GM21528 (cell line): Measurements from ENCODE around the gene KIF26A.

Source experiments
- ATAC-seq: cut with Tn5 transposase; IDR thresholded peaks from one replicate; pipeline ENCODE4 v1.9.1; 2021; ENCODE audit warnings: mild to moderate bottlenecking, moderate library complexity; ENCODE audit not compliant: unreplicated experiment, low FRiP score

KIF26A gene

DNA sequence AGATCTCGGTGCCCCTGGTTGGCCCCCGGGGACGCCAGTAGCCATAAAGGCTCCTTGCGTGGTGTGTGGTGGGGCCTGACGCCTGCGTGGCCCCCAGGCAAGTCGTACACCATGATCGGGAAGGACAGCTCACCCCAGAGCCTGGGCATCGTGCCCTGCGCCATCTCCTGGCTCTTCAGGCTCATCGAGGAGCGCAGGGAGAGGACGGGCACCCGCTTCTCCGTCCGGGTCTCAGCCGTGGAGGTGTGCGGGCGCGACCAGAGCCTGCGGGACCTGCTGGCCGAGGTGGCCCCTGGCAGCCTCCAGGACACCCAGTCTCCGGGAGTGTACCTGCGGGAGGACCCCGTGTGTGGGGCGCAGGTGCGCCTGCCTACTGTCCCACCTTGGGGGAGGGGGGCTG, 34.5 kb downstream of the KIF26A start:
- ATAC-seq, result no peak

- ATAC-seq, result no peak
Measured at GRCh38 chr14:104174051-104174450, 35.7 kb downstream of the KIF26A start.

- no peak for ATAC-seq
Measured at GRCh38 chr14:104175041-104175440, 36.7 kb downstream of the KIF26A start.

- ATAC-seq, result no peak
Measured at GRCh38 chr14:104175811-104176210, 37.4 kb downstream of the KIF26A start.

GRCh38 chr14:104176611-104177010, 38.2 kb downstream of the KIF26A start:
- no peak for ATAC-seq

DNA sequence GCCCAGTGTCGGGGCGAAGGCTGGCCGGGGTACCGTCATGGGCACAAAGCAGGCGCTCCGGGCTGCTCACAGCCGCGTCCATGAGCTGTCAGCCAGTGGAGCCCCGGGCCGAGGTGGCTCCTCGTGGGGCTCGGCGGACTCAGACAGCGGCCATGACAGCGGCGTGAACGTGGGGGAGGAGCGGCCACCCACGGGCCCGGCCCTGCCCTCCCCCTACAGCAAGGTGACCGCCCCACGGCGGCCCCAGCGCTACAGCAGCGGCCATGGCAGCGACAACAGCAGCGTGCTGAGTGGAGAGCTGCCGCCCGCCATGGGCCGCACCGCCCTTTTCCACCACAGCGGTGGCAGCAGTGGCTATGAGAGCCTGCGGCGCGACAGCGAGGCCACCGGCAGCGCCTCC, 39.0 kb downstream of the KIF26A start:
- ATAC-seq, result no peak

DNA sequence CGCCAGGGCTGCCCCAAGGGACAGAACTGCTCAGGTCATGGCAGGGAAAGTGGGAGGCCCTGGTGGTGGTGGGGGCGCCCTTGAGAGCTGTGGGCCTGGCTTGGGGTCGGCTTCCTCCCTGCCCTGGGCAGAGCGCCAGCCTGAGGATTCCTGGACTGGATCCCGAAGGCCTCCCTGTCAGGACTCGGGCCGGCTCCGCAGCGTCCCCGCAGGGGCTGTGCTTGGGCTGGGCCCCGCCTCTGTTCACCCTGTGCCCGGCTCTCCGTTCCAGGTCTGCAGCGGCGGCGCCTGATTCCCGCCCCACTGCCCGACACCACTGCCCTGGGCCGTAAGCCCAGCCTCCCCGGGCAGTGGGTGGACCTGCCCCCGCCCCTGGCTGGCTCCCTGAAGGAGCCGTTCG, 39.9 kb downstream of the KIF26A start:
- no peak for ATAC-seq

- ATAC-seq, result no peak
Measured at GRCh38 chr14:104179126-104179525, 40.7 kb downstream of the KIF26A start.

GRCh38 chr14:104179564-104180129, 41.3 kb downstream of the KIF26A start:
- no peak for ATAC-seq

- ATAC-seq, result no peak
Measured at GRCh38 chr14:104180561-104181165, 42.3 kb downstream of the KIF26A start.

DNA sequence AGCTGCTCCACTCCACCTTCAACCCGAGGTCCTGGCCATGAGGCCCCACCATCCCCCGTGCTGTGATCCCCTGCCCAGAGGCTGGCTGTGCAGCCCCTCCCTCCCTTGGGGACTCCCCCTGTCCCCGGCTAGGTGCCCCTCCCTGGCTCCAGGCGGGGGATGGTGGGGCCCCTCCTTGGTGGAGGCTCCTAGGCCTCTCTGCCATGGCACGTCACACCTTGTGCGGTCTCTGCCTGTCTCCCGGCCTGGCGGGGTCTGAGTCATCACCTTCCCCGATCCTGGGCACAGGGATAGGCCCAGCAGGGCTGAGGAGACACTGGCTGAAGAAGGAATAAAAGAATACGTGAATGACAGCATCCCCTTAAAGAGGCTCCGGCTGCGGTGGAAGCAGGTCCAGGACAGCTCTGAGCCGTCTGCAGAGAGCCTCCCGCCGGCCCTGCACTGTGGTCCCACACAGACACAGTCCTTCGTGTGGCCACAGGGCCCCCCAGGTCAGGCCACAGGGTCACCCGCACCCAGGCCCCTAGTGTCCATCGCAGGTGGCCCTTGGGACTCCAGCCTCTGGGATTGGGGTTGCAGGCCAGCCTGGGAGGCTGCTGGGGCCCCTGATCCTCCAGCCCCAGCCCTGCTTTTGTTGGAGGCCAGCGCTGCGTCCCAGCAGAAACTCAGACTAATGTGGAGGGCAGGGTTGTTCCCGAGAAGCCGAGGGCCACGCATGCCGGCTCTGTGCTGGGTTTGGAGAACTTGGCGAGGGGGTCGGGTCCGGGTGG, 43.6 kb downstream of the KIF26A start:
- no peak for ATAC-seq

- no peak for ATAC-seq
Measured at GRCh38 chr14:104182857-104183425, 44.6 kb downstream of the KIF26A start.

- no peak for ATAC-seq
Measured at GRCh38 chr14:104183796-104184195, 45.4 kb downstream of the KIF26A start.

GRCh38 chr14:104184506-104184905, 46.1 kb downstream of the KIF26A start:
- ATAC-seq, result no peak

DNA sequence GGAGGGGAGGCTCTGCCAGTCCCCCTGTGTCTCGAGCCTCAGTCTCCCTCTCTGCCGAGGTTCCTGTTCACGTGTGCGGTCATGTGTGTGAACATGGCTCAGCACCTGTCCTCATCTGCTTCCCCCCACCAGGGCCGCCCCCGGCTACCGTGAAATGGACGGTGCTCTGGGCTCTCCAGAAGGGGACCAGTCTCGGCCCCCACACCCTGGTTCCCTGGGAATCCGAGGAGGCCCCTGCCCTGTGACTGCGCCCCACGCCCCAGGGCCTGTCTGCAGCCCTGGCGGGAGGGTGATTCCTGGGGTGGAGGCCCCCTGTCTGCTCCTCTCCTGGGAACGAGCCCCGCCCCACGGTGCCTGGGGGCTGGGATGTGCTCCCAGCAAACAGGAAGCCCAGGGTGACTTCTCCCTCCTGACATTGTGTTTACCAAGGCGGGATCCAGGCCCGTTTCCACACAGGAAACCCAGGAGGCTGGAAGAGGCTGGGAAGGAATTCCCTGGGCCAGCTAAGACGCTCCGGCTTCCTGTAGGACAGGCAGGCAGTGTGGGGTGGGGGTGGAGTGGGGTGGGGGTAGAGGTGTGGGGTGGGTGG, 46.6 kb downstream of the KIF26A start:
- no peak for ATAC-seq

- ATAC-seq, result no peak
Measured at GRCh38 chr14:104185916-104186495, 47.6 kb downstream of the KIF26A start.

DNA sequence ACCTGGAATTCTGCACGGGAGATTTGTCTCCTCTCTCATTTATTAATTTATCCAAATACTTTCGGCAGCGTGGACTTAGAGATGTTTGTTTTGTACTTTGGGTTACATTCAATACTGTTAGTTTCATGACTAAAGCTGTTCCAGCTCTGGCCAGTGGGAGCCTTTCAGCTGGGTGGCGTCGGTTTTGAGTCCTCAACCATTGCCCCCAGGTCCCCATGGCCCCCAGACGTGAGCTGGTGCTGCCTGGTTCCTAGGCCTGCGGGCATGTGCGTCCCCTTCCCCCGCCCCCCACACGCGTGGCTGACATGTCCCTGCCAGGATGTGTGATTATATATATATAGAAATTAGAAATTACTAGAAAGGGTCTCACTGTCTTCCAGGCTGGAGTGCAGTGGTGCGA, 48.2 kb downstream of the KIF26A start:
- ATAC-seq, result no peak

DNA sequence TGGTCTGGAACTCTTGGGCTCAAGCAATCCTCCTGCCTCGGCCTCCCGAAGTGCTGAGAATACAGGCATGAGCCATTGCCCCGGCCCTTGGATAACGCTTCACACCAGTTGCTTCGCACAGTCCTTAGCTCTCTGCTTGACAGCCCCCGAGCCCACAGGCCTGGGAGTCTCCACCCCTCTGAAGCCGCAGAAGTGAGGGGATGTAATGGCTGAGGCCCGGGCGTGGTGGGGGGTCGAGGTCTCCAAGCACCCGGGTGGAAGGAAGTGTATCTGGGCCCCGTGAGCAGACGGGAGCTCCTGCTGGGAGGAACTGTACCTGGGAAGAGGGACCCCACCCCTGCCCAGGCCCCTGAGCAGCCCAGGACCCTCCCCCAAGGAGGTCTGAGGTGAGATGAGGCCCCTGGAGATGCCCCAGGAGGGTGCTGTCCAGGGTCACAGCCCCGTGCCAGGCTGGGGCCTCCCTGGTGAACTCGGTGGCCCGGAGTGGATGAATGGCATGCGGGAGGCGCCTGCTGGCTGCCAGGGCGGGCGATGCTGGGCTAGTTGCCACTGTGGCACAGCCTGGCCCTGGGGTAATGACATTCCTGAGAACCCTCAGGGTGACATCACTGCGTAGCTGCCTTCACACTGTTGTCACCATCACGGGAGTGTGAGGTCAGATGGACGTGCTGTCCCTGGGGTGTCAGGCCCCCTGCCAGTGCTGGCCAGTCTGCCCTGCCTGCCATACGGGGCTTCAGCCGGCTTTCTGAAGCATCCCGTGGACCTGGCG, 48.9 kb downstream of the KIF26A start:
- no peak for ATAC-seq

GRCh38 chr14:104187931-104188726, 49.7 kb downstream of the KIF26A start:
- ATAC-seq, result no peak
